PFSK-1 (cell line): ENCODE results near the gene ATAD2B.

Experiments
- FOXP2 ChIP-seq: optimal IDR thresholded peaks from 2 replicates; pipeline ENCODE3; 2011; ENCODE audit warnings: borderline replicate concordance, control low read depth, inconsistent platforms; ENCODE audit not compliant: insufficient read depth; ENCODE audit errors: extremely low read length, extremely low read depth
- POLR2AphosphoS5 ChIP-seq: IDR thresholded peaks from 2 replicates; pipeline ENCODE4 v1.6.1; 2012; ENCODE audit warnings: low read depth, mild to moderate bottlenecking, control low read depth, low read length, moderate library complexity
- SIN3A ChIP-seq: IDR thresholded peaks from 2 replicates; pipeline ENCODE4 v1.6.1; 2012; ENCODE audit warnings: mild to moderate bottlenecking, low read length, moderate library complexity, borderline replicate concordance; ENCODE audit not compliant: insufficient read depth
- TAF1 ChIP-seq: IDR thresholded peaks from 2 replicates; pipeline ENCODE4 v1.6.1; 2012; ENCODE audit warnings: low read length, control low read depth, borderline replicate concordance; ENCODE audit not compliant: insufficient read depth
- TF ChIP-seq, protein P1 (sequence below), 2 experiments: IDR thresholded peaks; 2 replicates each; pipeline versions ENCODE4 v1.6.1 to v1.8.0; 2011 to 2012; ENCODE audit warnings: low read depth in 2 of 2, low read length in 2 of 2, control low read depth in 1 of 2, inconsistent platforms in 1 of 2, mild to moderate bottlenecking in 1 of 2, moderate library complexity in 1 of 2; ENCODE audit not compliant: insufficient read depth in 1 of 2

ATAD2B gene

DNA sequence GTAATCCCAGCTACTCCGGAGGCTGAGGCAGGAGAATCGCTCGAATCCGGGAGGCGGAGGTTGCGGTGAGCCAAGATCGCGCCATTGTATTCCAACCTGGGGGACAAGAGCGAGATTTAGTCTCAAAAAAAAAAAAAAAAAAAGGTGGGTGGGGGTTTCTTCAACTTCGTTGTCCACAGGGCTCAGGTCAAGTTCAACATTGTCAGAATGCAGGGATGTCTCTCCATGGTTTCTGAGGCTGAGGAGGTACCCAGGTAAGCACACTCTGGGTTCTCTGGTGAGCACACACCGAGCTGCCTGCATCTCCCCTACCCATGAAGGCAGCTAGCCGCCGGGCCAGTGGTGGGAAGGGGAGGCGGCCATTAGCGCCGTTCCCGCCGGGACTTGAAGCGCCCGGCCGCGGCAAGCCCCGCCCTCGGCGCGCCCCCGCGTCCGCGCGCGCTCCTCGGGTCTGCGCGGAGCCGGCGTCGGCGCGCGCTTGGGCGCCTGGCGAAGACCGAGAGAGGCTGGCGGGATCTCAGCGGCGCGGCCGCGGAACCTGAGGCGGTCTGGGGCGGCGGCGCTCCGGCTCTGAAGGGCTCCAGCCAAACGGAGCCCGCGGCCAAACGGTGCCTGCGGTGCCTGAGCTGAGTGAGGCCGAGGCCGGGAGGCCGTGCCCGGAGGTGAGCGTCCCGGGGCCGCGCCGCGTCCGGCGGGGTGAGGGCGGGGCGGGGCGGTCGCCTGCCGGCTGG lies 13.2 kb upstream of the ATAD2B start, which contains the start of gene UBXN2A:
Gene UBXN2A, plus strand, starts transcription at position 477 of the 731 bp plus-strand sequence. CDS start 17,852 bp downstream, outside the sequence.
- TF ChIP-seq TAF1, result peak; percentile 74
- TF ChIP-seq SIN3A, result no peak
- TF ChIP-seq FOXP2, result peak; percentile 9
- TF ChIP-seq, protein P1, sequence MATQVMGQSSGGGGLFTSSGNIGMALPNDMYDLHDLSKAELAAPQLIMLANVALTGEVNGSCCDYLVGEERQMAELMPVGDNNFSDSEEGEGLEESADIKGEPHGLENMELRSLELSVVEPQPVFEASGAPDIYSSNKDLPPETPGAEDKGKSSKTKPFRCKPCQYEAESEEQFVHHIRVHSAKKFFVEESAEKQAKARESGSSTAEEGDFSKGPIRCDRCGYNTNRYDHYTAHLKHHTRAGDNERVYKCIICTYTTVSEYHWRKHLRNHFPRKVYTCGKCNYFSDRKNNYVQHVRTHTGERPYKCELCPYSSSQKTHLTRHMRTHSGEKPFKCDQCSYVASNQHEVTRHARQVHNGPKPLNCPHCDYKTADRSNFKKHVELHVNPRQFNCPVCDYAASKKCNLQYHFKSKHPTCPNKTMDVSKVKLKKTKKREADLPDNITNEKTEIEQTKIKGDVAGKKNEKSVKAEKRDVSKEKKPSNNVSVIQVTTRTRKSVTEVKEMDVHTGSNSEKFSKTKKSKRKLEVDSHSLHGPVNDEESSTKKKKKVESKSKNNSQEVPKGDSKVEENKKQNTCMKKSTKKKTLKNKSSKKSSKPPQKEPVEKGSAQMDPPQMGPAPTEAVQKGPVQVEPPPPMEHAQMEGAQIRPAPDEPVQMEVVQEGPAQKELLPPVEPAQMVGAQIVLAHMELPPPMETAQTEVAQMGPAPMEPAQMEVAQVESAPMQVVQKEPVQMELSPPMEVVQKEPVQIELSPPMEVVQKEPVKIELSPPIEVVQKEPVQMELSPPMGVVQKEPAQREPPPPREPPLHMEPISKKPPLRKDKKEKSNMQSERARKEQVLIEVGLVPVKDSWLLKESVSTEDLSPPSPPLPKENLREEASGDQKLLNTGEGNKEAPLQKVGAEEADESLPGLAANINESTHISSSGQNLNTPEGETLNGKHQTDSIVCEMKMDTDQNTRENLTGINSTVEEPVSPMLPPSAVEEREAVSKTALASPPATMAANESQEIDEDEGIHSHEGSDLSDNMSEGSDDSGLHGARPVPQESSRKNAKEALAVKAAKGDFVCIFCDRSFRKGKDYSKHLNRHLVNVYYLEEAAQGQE (IDR thresholded peaks at IDR 0.05; ENCODE audit: insufficient read depth in 1 of 2, low read depth in 2 of 2, low read length in 2 of 2), result no peak
- peak; percentile 81 for TF ChIP-seq POLR2AphosphoS5

DNA sequence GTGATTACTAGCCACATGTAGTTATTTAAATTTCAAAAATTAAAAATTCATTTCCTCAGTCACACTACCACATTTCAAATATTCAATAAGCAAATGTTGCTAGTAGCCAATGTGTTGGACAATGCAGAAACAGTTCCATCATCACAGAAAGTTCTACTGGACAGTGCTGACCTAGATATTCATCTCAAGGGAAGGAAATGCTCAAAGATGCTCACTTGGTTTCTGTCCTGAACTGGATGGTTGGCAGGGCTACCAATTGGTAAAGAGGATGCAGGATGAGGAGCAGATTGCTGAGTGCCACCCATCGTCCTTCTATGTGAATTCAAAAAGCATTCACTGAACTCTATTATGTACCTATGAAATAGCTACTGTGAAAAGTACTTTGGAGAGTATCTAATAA lies 7.3 kb upstream of the ATAD2B start:
- TF ChIP-seq FOXP2, result no peak
- TF ChIP-seq POLR2AphosphoS5, result no peak
- no peak for TF ChIP-seq TAF1
- TF ChIP-seq, protein P1 (IDR thresholded peaks at IDR 0.05; ENCODE audit: insufficient read depth in 1 of 2, low read depth in 2 of 2, low read length in 2 of 2), result no peak
- no peak for TF ChIP-seq SIN3A

DNA sequence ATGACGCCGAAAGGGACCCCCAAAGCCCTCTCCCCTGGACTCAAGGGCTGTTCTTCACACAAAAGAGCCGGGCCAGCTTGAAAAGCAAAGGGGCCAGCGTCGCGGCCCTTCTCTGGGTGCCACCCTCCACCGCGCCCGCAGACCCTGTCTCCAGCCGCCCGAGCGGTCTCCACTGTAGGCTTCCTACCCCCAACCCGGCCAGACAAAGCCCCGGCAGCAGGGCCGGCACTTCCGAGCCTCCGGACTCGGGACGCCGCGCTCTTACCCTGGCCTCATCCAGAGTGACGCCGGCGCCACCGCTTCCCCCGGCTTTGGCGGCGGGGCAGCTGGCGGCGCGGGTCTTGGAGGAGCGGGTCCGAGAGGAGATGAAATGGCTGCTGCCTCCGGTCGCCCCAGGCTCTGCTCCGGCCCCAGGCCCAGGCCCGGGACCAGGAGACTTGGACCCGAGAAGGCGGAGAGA lies 603 bp downstream of the ATAD2B start:
- TF ChIP-seq FOXP2 (no peak), TAF1 (no peak; the same call in 1 of the 2 replicates), POLR2AphosphoS5 (no peak), SIN3A (no peak)
- TF ChIP-seq, protein P1 (IDR thresholded peaks at IDR 0.05; ENCODE audit: insufficient read depth in 1 of 2, low read depth in 2 of 2, low read length in 2 of 2), result no peak

DNA sequence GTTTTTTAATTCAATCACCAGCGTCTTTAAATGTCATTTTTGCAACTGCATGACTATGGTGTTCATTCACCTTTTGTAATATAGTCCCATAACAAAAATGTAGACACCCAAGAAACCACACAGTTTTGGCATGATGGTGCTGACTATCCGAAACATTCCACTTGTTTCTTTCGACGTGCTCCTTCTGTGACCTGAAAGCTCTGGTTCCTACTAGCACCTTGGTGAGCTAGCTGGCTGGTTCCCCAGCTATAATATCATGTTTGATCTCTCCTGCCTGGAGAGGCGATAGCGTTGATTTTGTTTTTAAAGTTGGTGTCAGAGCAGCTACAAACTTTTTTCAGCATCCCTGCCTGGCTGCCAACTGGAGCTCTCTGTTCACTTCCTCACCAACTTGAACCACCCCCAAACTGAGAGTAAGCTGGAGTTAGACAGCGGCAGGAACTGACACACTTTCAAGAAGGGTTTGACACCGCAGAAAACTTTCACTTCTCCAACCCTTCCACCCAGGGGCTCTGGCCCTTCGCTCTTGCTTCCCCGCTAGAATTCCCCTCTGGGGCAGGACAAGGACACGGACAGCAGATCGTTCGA lies 1.1 kb downstream of the ATAD2B start:
- TF ChIP-seq, protein P1 (IDR thresholded peaks at IDR 0.05; ENCODE audit: insufficient read depth in 1 of 2, low read depth in 2 of 2, low read length in 2 of 2), result no peak
- TF ChIP-seq POLR2AphosphoS5 (no peak), TAF1 (peak; percentile 69; the same call in 1 of the 2 replicates), SIN3A (no peak), FOXP2 (no peak)
